Endothelial cell (in vitro differentiated cells): Measurements from ENCODE around the gene DMPK. TPM values are rescaled to one million over a fixed set of nuclear protein-coding genes. Genes with fewer than 3 reads are reported as not detected.

Experiments
- DNase-seq: peaks from one replicate; pipeline ENCODE4 v3.0.0; 2021; ENCODE audit warnings: low spot score
- H3K27ac Mint-ChIP-seq: one replicate; pipeline ENCODE4 v1.8.0; 2021; ENCODE audit warnings: mixed read lengths, inconsistent platforms; ENCODE audit not compliant: unreplicated experiment
- H3K27me3 Mint-ChIP-seq: one replicate; pipeline ENCODE4 v1.8.0; 2021; ENCODE audit warnings: mild to moderate bottlenecking, moderate library complexity, mixed read lengths, inconsistent platforms; ENCODE audit not compliant: unreplicated experiment
- H3K36me3 Mint-ChIP-seq: one replicate; pipeline ENCODE4 v1.8.0; 2021; ENCODE audit warnings: mild to moderate bottlenecking, low read depth, mixed read lengths, inconsistent platforms; ENCODE audit not compliant: unreplicated experiment
- H3K4me1 Mint-ChIP-seq: one replicate; pipeline ENCODE4 v1.8.0; 2021; ENCODE audit warnings: mild to moderate bottlenecking, mixed read lengths, inconsistent platforms; ENCODE audit not compliant: unreplicated experiment
- H3K4me3 Mint-ChIP-seq: one replicate; pipeline ENCODE4 v1.8.0; 2021; ENCODE audit warnings: mild to moderate bottlenecking, mixed read lengths, inconsistent platforms; ENCODE audit not compliant: unreplicated experiment
- H3K9me3 Mint-ChIP-seq: one replicate; pipeline ENCODE4 v1.8.0; 2021; ENCODE audit warnings: mixed read lengths, inconsistent platforms; ENCODE audit not compliant: unreplicated experiment
- total RNA-seq: library from RNA; stranded (reverse); fragmentation: NEBNext Ultra II Directional; extraction: Animal tissue kit (Norgen Biotek cat#: 25700); gene quantifications from one replicate; pipeline ENCODE4 v1.2.1, GENCODE V29; 2021; ENCODE audit not compliant: unreplicated experiment
- TF ChIP-seq, protein P1 (sequence below): fragments of 200-600 bp; sonication (generic); IDR thresholded peaks from one replicate; pipeline ENCODE4 v1.5.0; 2021; ENCODE audit warnings: antibody characterized with exemption; ENCODE audit not compliant: unreplicated experiment

DMPK gene
- total RNA-seq, 1 donor from 2014 or later, result 80.3 TPM

DNA sequence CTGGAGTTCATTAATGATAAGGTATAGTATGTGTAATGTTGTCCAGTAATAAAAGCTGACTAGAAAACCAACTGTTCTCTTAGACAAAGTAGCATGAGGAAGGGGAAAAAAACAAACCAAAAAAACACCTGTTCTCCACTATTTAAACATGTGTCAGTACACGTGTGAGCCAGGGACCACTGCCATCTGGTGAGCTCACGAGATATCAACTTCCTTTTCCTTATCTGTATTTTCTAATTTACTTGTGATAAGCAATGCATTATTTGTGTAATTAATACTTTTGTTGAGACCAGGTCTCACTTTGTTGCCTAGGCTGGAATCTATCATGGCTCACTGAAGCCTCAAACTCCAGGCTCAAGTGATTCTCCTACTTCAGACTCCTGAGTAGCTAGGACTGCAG lies 8.9 kb downstream of the DMPK start:
- DNase-seq, result no peak
- H3K27ac Mint-ChIP-seq, result no peak overlapping the region
- H3K4me3 Mint-ChIP-seq, result no peak overlapping the region
- TF ChIP-seq, protein P1, sequence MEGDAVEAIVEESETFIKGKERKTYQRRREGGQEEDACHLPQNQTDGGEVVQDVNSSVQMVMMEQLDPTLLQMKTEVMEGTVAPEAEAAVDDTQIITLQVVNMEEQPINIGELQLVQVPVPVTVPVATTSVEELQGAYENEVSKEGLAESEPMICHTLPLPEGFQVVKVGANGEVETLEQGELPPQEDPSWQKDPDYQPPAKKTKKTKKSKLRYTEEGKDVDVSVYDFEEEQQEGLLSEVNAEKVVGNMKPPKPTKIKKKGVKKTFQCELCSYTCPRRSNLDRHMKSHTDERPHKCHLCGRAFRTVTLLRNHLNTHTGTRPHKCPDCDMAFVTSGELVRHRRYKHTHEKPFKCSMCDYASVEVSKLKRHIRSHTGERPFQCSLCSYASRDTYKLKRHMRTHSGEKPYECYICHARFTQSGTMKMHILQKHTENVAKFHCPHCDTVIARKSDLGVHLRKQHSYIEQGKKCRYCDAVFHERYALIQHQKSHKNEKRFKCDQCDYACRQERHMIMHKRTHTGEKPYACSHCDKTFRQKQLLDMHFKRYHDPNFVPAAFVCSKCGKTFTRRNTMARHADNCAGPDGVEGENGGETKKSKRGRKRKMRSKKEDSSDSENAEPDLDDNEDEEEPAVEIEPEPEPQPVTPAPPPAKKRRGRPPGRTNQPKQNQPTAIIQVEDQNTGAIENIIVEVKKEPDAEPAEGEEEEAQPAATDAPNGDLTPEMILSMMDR, result no peak
- peaks cover 9% of the 10 kb centered on the region for H3K4me1 Mint-ChIP-seq
- no peaks in the 10 kb centered on the region for H3K9me3 Mint-ChIP-seq
- peaks cover 31% of the 10 kb centered on the region for H3K36me3 Mint-ChIP-seq
- H3K27me3 Mint-ChIP-seq, result peaks cover 28% of the 10 kb centered on the region

DNA sequence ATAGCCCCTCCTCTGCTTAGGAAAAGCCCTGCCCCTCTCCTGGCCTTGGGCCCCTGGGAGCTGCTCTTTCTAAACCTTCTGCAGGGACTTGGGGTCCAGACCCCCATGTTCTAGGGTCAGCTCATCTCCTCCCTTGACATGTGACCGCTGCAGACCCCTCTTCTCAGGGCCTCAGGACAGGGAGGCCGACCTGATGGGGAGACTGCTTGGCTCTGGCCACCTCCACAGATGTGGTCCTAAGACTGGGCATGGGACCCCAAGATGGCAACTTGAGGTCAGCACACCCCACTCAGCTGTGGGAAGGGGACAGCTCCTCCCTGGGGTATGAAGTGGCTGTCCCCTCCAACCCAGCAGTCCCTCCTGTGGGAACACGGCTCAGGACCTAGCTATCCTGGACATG lies 9.4 kb downstream of the DMPK start:
- Mint-ChIP-seq H3K4me1 (peaks cover 9% of the 10 kb centered on the region), H3K27me3 (peaks cover 28% of the 10 kb centered on the region), H3K36me3 (peaks cover 28% of the 10 kb centered on the region), H3K9me3 (no peaks in the 10 kb centered on the region), H3K4me3 (no peak overlapping the region), H3K27ac (no peak overlapping the region)
- TF ChIP-seq, protein P1, result no peak
- DNase-seq, result no peak

DNA sequence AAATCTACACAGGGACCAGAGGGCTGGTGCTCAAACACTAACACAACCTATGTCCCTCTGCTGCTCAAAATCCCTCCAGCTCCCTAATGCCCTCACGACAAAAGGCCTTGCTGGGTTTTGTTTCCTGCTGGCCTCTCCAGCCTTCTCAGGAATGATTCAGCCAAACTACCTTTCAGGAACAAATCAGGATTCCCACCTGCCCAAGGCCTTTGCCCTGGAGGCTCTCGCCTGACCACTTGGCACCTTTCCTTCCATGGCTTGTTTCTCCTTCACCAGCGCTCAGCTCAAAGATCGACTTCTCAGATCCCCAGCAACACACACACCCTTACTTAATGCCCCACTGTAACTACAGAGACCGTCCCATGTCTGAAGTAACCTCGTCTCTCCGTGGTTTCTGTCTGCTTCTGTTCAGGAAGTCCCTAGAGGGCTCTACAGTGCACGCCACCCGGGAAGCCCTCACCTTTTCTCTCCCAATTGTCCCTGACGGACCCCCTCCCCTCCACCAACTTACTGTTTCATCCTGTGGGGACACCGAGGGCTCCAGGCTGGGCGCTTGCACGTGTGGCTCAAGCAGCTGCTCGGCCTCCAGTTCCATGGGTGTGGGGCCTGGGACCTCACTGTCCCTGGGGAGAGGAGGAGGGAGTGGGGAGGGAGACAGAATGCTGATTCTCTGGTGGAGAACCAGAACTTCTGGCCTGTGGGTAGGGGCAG lies 10.0 kb downstream of the DMPK start:
- Mint-ChIP-seq H3K4me3 (peak overlapping the region; percentile 75), H3K36me3 (peaks cover 24% of the 10 kb centered on the region), H3K4me1 (peaks cover 9% of the 10 kb centered on the region), H3K27me3 (peaks cover 26% of the 10 kb centered on the region), H3K9me3 (no peaks in the 10 kb centered on the region), H3K27ac (peak overlapping the region; percentile 13)
- TF ChIP-seq, protein P1, result no peak
- DNase-seq, result no peak

DNA sequence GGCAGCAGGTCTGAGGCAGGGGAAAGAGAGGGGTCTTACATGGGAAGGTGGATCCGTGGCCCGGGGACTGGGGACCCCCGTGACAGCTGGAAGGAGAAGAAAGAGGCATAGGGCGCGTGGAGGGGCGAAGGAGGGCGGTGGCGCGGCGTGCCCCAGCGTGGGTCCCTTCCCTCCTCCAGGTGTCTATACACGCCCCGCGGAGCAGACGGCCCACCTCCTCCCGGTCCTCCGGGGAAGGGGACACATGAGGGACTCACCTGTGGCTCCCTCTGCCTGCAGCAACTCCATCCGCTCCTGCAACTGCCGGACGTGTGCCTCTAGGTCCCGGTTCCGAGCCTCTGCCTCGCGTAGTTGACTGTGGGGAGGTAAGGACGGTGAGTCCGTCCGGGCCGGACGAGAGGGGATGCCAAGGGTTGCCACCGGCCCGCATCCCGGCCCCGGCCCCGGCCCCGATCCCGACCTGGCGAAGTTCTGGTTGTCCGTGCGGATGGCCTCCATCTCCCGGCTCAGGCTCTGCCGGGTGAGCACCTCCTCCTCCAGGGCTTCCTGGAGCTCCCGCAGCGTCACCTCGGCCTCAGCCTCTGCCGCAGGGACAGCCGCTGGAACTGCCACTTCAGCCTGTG lies 10.9 kb downstream of the DMPK start:
- peaks cover 21% of the 10 kb centered on the region for H3K36me3 Mint-ChIP-seq
- no peak for DNase-seq

More for the DNA sequence above, 10.9 kb downstream of the DMPK start:
- H3K9me3 Mint-ChIP-seq, result no peaks in the 10 kb centered on the region
- TF ChIP-seq, protein P1, result no peak
- peaks cover 9% of the 10 kb centered on the region for H3K4me1 Mint-ChIP-seq
- H3K27me3 Mint-ChIP-seq, result peaks cover 25% of the 10 kb centered on the region
- H3K27ac Mint-ChIP-seq, result peak overlapping the region; percentile 54
- H3K4me3 Mint-ChIP-seq, result peak overlapping the region; percentile 86
